SU-DHL-6 (cell line): ENCODE data around the gene EBI3.

Source experiments
- CTCF ChIP-seq: fragments of 200-600 bp; sonication (generic); IDR thresholded peaks from one replicate; pipeline ENCODE4 v1.5.1; 2017; ENCODE audit warnings: antibody characterized with exemption, mild to moderate bottlenecking, low read length, moderate library complexity; ENCODE audit not compliant: insufficient read depth, poor library complexity, severe bottlenecking
- EZH2phosphoT487 ChIP-seq: fragments of 200-600 bp; sonication (generic), shearing (Covaris generic); conservative IDR thresholded peaks from 2 replicates; pipeline ENCODE4 v1.6.1; 2018; ENCODE audit warnings: mild to moderate bottlenecking, antibody characterized with exemption, low read length, moderate library complexity, mixed read lengths

GRCh38 chr19:4284176-4284958 is 55.0 kb downstream of the EBI3 start:
- TF ChIP-seq CTCF (no peak), EZH2phosphoT487 (no peak)
